ENCODE measurements around the gene ATP11C. TPM values are rescaled to one million over a fixed set of nuclear protein-coding genes. Genes with fewer than 3 reads are reported as not detected.

The ATP11C gene
- total and polyA plus RNA-seq, 4 donors: 2.6 to 23.5 (median 10.0) TPM

DNA sequence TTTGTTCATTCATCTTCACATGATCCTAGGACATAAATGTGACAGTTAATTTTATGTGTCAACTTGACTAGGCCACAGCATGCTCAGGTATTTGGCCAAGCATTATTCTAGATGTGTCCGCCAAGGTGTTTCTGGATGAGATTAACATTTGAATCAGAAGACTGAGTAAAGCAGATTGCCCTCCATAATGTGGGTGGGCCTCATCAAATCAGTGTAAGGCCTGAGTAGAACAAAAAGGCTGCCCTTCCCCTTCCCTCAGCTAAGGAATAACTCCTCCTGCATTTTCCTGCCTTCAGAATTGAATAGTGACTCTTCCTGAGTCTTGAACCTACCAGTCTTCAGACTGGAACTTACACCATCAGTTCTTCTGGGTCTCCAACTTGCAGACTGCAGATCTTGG is 18.4 kb downstream of the ATP11C start:
- no peaks in the 10 kb centered on the region for H3K4me1 ChIP-seq (ENCODE audit: control insufficient read depth in 5 of 5, insufficient read depth in 5 of 5, low read length in 5 of 5)
- 97 to 100% methylated on average over 1 of the region's 1 CpG for WGBS, 2 donors
- H3K9me3 ChIP-seq (ENCODE audit: control insufficient read depth in 4 of 4, insufficient read depth in 3 of 4, low read length in 3 of 4): no peaks in the 10 kb centered on the region
- no peak for ATAC-seq (ENCODE audit: insufficient read depth, low FRiP score)
- no peak overlapping the region for H3K4me3 ChIP-seq
- DNase-seq: no peak
- H3K36me3 ChIP-seq (ENCODE audit: control insufficient read depth in 4 of 4, insufficient read depth in 4 of 4, low read length in 4 of 4): no peaks in the 10 kb centered on the region
- no peaks in the 10 kb centered on the region for H3K27me3 ChIP-seq (ENCODE audit: control insufficient read depth in 3 of 3, insufficient read depth in 3 of 3, low read length in 2 of 3)
- H3K27ac ChIP-seq (ENCODE audit: low read depth in 1 of 2, low read length in 1 of 2): no peak overlapping the region
- TF ChIP-seq, protein P1, sequence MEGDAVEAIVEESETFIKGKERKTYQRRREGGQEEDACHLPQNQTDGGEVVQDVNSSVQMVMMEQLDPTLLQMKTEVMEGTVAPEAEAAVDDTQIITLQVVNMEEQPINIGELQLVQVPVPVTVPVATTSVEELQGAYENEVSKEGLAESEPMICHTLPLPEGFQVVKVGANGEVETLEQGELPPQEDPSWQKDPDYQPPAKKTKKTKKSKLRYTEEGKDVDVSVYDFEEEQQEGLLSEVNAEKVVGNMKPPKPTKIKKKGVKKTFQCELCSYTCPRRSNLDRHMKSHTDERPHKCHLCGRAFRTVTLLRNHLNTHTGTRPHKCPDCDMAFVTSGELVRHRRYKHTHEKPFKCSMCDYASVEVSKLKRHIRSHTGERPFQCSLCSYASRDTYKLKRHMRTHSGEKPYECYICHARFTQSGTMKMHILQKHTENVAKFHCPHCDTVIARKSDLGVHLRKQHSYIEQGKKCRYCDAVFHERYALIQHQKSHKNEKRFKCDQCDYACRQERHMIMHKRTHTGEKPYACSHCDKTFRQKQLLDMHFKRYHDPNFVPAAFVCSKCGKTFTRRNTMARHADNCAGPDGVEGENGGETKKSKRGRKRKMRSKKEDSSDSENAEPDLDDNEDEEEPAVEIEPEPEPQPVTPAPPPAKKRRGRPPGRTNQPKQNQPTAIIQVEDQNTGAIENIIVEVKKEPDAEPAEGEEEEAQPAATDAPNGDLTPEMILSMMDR (IDR thresholded peaks at IDR 0.05; ENCODE audit: control extremely low read depth, extremely low read depth): no peak
- no peak overlapping the region for H3K9ac ChIP-seq (ENCODE audit: insufficient read depth in 1 of 2, low read length in 2 of 2)

DNA sequence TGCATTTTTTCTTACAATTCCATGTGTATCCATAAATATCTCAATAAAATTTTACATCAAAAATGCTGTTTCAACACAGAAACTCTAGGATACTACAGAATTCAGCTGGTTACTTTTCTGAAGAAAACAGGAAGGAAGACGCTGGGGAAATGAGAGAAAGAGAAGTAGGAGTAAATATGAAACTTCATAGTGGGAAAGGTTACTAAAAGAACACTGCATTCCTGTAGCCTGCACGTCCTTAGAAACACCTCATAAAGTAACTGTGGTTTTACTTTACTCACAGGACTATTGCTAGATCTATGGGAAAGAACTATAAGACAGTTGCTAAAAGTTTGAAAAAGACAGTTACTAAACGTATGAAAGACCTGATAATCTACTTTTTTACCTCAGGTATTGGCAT is 23.1 kb downstream of the ATP11C start:
- no peaks in the 10 kb centered on the region for H3K9me3 ChIP-seq (ENCODE audit: control insufficient read depth in 4 of 4, insufficient read depth in 3 of 4, low read length in 3 of 4)
- H3K27me3 ChIP-seq (ENCODE audit: control insufficient read depth in 3 of 3, insufficient read depth in 3 of 3, low read length in 2 of 3): no peaks in the 10 kb centered on the region
- 31 to 45% methylated on average over 3 of the region's 3 CpGs for WGBS, 2 donors
- H3K27ac ChIP-seq (ENCODE audit: low read depth in 1 of 2, low read length in 1 of 2): no peak overlapping the region
- no peaks in the 10 kb centered on the region for H3K36me3 ChIP-seq (ENCODE audit: control insufficient read depth in 4 of 4, insufficient read depth in 4 of 4, low read length in 4 of 4)
- H3K4me1 ChIP-seq (ENCODE audit: control insufficient read depth in 5 of 5, insufficient read depth in 5 of 5, low read length in 5 of 5): no peaks in the 10 kb centered on the region
- no peak overlapping the region for H3K4me3 ChIP-seq
- no peak for ATAC-seq (ENCODE audit: insufficient read depth, low FRiP score)
- H3K9ac ChIP-seq (ENCODE audit: insufficient read depth in 1 of 2, low read length in 2 of 2): no peak overlapping the region
- no peak for DNase-seq
- TF ChIP-seq, protein P1 (IDR thresholded peaks at IDR 0.05; ENCODE audit: control extremely low read depth, extremely low read depth): no peak

DNA sequence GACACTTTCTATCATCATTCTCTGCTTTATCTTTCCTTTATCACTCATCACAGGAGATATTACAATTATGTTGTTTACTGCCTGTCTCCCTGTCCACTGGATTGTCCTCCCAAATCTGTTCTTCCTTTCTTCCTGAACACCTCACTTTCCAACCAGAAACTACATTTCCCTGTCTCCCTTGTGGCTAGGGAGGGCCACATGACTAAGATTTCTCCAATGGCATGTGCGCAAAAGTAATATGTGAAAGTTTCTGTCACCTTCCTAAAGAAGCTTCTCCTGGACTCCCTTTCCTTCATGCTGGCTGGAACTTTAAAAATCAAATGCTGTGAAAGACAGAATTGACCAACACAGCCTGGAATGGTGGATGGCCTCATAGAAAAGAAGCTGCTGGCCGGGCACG is 25.8 kb downstream of the ATP11C start:
- Histone ChIP-seq H3K4me3 (no peak overlapping the region), H3K27ac (ENCODE audit: low read depth in 1 of 2, low read length in 1 of 2) (no peak overlapping the region), H3K27me3 (ENCODE audit: control insufficient read depth in 3 of 3, insufficient read depth in 3 of 3, low read length in 2 of 3) (no peaks in the 10 kb centered on the region), H3K9me3 (ENCODE audit: control insufficient read depth in 4 of 4, insufficient read depth in 3 of 4, low read length in 3 of 4) (no peaks in the 10 kb centered on the region), H3K36me3 (ENCODE audit: control insufficient read depth in 4 of 4, insufficient read depth in 4 of 4, low read length in 4 of 4) (no peaks in the 10 kb centered on the region), H3K4me1 (ENCODE audit: control insufficient read depth in 5 of 5, insufficient read depth in 5 of 5, low read length in 5 of 5) (no peaks in the 10 kb centered on the region), H3K9ac (ENCODE audit: insufficient read depth in 1 of 2, low read length in 2 of 2) (no peak overlapping the region)
- 92 to 93% methylated on average over 3 of the region's 3 CpGs for WGBS, 2 donors
- DNase-seq: no peak
- no peak for ATAC-seq (ENCODE audit: insufficient read depth, low FRiP score)
- TF ChIP-seq, protein P1 (IDR thresholded peaks at IDR 0.05; ENCODE audit: control extremely low read depth, extremely low read depth): no peak

DNA sequence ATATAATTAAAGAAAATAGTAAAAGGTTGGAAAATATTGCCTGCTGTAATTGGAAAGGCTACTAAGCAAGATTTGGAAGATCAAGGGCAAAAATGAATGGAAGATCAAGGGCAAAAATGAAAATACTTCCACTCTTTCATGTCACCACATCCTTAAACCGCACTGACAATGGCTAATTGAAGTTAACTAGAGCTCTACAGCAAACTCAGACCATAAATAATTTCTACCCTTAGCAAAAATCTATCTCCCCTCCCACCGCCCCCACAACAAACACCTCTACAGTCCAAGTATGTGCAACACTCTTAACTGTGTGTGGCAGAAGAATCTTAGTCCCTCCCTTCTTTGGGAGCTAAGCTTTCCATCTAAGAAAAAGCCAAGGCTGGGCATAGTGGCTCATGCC is 27.1 kb downstream of the ATP11C start:
- H3K36me3 ChIP-seq (ENCODE audit: control insufficient read depth in 4 of 4, insufficient read depth in 4 of 4, low read length in 4 of 4): no peaks in the 10 kb centered on the region
- 83 to 96% methylated on average over 2 of the region's 2 CpGs for WGBS, 2 donors
- ATAC-seq (ENCODE audit: insufficient read depth, low FRiP score): no peak
- peaks cover 0 to 2% (median 0%) of the 10 kb centered on the region in 5 donors for H3K4me1 ChIP-seq (ENCODE audit: control insufficient read depth in 5 of 5, insufficient read depth in 5 of 5, low read length in 5 of 5)
- no peak for DNase-seq
- no peaks in the 10 kb centered on the region for H3K27me3 ChIP-seq (ENCODE audit: control insufficient read depth in 3 of 3, insufficient read depth in 3 of 3, low read length in 2 of 3)
- H3K27ac ChIP-seq (ENCODE audit: low read depth in 1 of 2, low read length in 1 of 2): no peak overlapping the region
- no peak overlapping the region for H3K4me3 ChIP-seq
- H3K9me3 ChIP-seq (ENCODE audit: control insufficient read depth in 4 of 4, insufficient read depth in 3 of 4, low read length in 3 of 4): no peaks in the 10 kb centered on the region
- TF ChIP-seq, protein P1 (IDR thresholded peaks at IDR 0.05; ENCODE audit: control extremely low read depth, extremely low read depth): no peak
- H3K9ac ChIP-seq (ENCODE audit: insufficient read depth in 1 of 2, low read length in 2 of 2): no peak overlapping the region

Data from lung (tissue), 12 donors.